HepG2 (cell line): ENCODE measurements around the gene UCMA. TPM values are rescaled to one million over a fixed set of nuclear protein-coding genes. Genes with fewer than 3 reads are reported as not detected.
A peak's percentile ranks its signal among the peaks of the same experiment; 100 is the strongest.

ENCODE experiments used
- ATAC-seq: fragments of 200-7000 bp; cut with Tn5 transposase; 3 replicates; pipeline ENCODE4 v1.9.1; 2020; ENCODE audit warnings: mild to moderate bottlenecking, moderate library complexity
- BruUV-seq: library from RNA; stranded (reverse); fragments of 400-500 nt; replicated peaks from 2 replicates; lab custom pipeline; 2021; lab: Mats Ljungman, UMichigan
- CTCF ChIA-PET: fragments of 300-600 bp; formaldehyde crosslinking; extraction: SDS; loops from one replicate; lab custom pipeline; 2021; ENCODE audit warnings: low total read pairs, inconsistent platforms, low intra/inter-chr PET ratio; lab: Yijun Ruan, JAX
- POLR2A ChIA-PET: fragments of 350-600 bp; sonication (Branson Sonifier 250); formaldehyde crosslinking; loops from one replicate; lab custom pipeline; 2020; ENCODE audit warnings: antibody characterized with exemption, inconsistent platforms; lab: Yijun Ruan, JAX
- DNase-seq: peaks from one replicate; pipeline ENCODE4 v3.0.0-alpha.2; 2015; ENCODE audit warnings: low spot score
- FAIRE-seq: peaks from 3 replicates; lab custom pipeline; 2011; peaks lifted over from hg19 to GRCh38; lab: Jason Lieb, UNC
- H2AFZ ChIP-seq: one replicate; pipeline ENCODE4 v1.6.1; 2011; ENCODE audit warnings: low read length, inconsistent platforms
- H3K27ac ChIP-seq: fragments of 300-600 bp; 3 replicates; pipeline ENCODE4 v1.8.0; 2011; ENCODE audit warnings: mixed run types, mild to moderate bottlenecking, mixed read lengths, low read length, inconsistent platforms; ENCODE audit not compliant: insufficient read depth; ENCODE audit errors: extremely low read length
- H3K27me3 ChIP-seq, 2 experiments: fragments of 200-600 bp in 1 of 2; 2 replicates in 1 of 2; 3 replicates in 1 of 2; pipeline versions ENCODE4 v1.6.0 to v1.8.0; 2011; ENCODE audit warnings: low read length in 2 of 2, mild to moderate bottlenecking in 2 of 2, moderate library complexity in 2 of 2, inconsistent platforms in 1 of 2; ENCODE audit not compliant: insufficient read depth in 2 of 2, control insufficient read depth in 1 of 2
- H3K36me3 ChIP-seq, 2 experiments: fragments of 200-600 bp in 1 of 2; replicated peaks in 1 of 2; 2 replicates in 1 of 2; 3 replicates in 1 of 2; pipeline versions ENCODE4 v1.5.1 to v1.8.0; 2011; ENCODE audit warnings: low read length in 2 of 2, inconsistent platforms in 1 of 2; ENCODE audit not compliant: insufficient read depth in 2 of 2, control insufficient read depth in 1 of 2
- H3K4me1 ChIP-seq: 2 replicates; pipeline ENCODE4 v1.5.1; 2012; ENCODE audit warnings: low read length, inconsistent platforms; ENCODE audit not compliant: insufficient read depth
- H3K4me2 ChIP-seq: 2 replicates; pipeline ENCODE4 v1.6.0; 2011; ENCODE audit warnings: low read depth, low read length, inconsistent platforms
- H3K4me3 ChIP-seq, 3 experiments: fragments of 200-600 bp in 1 of 3; sonication (generic), shearing (Covaris generic) in 1 of 3; replicated peaks in 1 of 3; 2 replicates each; pipeline ENCODE4 v1.5.1; 2011 to 2016; ENCODE audit warnings: low read length in 3 of 3, inconsistent platforms in 2 of 3, low read depth in 2 of 3, mild to moderate bottlenecking in 2 of 3, control low read depth in 1 of 3, mixed read lengths in 1 of 3; ENCODE audit not compliant: insufficient read depth in 1 of 3
- H3K79me2 ChIP-seq: one replicate; pipeline ENCODE4 v1.6.1; 2011; ENCODE audit warnings: low read length, inconsistent platforms; ENCODE audit not compliant: insufficient read depth
- H3K9ac ChIP-seq: 2 replicates; pipeline ENCODE4 v1.6.0; 2011; ENCODE audit warnings: mild to moderate bottlenecking, low read depth, low read length, inconsistent platforms; ENCODE audit not compliant: insufficient read depth
- H3K9me3 ChIP-seq: 2 replicates; pipeline ENCODE4 v1.5.1; 2012; ENCODE audit warnings: mild to moderate bottlenecking, low read length
- H4K20me1 ChIP-seq: 2 replicates; pipeline ENCODE4 v1.6.0; 2011; ENCODE audit warnings: inconsistent platforms, mild to moderate bottlenecking, low read length, moderate library complexity; ENCODE audit not compliant: insufficient read depth
- EP300 ChIP-seq, 3 experiments: sonication (generic) in 1 of 3; formaldehyde crosslinking in 1 of 3; IDR thresholded peaks; 2 replicates each; pipeline versions ENCODE4 v1.5.1 to v1.6.1; 2011 to 2020; ENCODE audit warnings: low read depth in 2 of 3, low read length in 2 of 3, borderline replicate concordance in 1 of 3, improper control_type of control experiment in 1 of 3, mild to moderate bottlenecking in 1 of 3, missing genetic modification reagents in 1 of 3, moderate library complexity in 1 of 3
- RCOR2 ChIP-seq: IDR thresholded peaks from 2 replicates; pipeline ENCODE4 v1.6.1; 2016; ENCODE audit warnings: missing biosample characterization, missing genetic modification reagents
- SRY ChIP-seq: sonication (generic); formaldehyde crosslinking; IDR thresholded peaks from 2 replicates; pipeline ENCODE4 v1.8.0; 2022; ENCODE audit warnings: mild to moderate bottlenecking, missing genetic modification reagents
- WIZ ChIP-seq: sonication (generic); formaldehyde crosslinking; IDR thresholded peaks from 2 replicates; pipeline ENCODE4 v1.5.1; 2020; ENCODE audit warnings: mild to moderate bottlenecking, missing genetic modification reagents
- ZBED4 ChIP-seq: sonication (generic); formaldehyde crosslinking; IDR thresholded peaks from 2 replicates; pipeline ENCODE4 v1.4.0; 2020; ENCODE audit warnings: missing genetic modification reagents, borderline replicate concordance
- WGBS: methylation state at CpG from one replicate; pipeline ENCODE4 v1.1.6; 2017; ENCODE audit warnings: low lambda C conversion rate; 5-methylcytosine and 5-hydroxymethylcytosine counted together
- in situ Hi-C: cut with HindIII; loops from 2 replicates; pipeline ENCODE4 v1.10.0; 2017; ENCODE audit warnings: low pct_unique_long_range_greater_than_20kb; ENCODE audit not compliant: extremely low pct_ligation_motif_present
- intact Hi-C: fragments of 100-400 bp; cut with micrococcal nuclease; formaldehyde crosslinking; loops from one replicate; pipeline ENCODE4 v1.10.0; 2022; ENCODE audit not compliant: unreplicated experiment
- polyA plus RNA-seq, 8 experiments: library from polyadenylated mRNA; depleted of rRNA in 3 of 8; stranded (reverse) in 7 of 8; unstranded in 1 of 8; fragments of >200 nt; fragmentation: Illumina TruSeq in 4 of 8; extraction: Trizol in 4 of 8; gene quantifications; 2 replicates each; pipeline versions ENCODE4 v1.2.1 to v1.2.3, GENCODE V29; 2011 to 2016; ENCODE audit warnings: low read depth in 4 of 8, missing spikeins in 1 of 8, mixed read lengths in 1 of 8; ENCODE audit not compliant: insufficient read depth in 1 of 8
- total RNA-seq, 5 experiments: library from RNA; depleted of rRNA; stranded (reverse); fragments of >200 nt; fragmentation: Illumina TruSeq; extraction: Trizol; gene quantifications; 2 replicates each; pipeline ENCODE4 v1.2.3, GENCODE V29; 2016; ENCODE audit warnings: low read depth in 1 of 5
- TF ChIP-seq, protein P1 (sequence below): sonication (generic); formaldehyde crosslinking; IDR thresholded peaks from 2 replicates; pipeline ENCODE4 v1.8.0; 2022; ENCODE audit warnings: missing genetic modification reagents, mild to moderate bottlenecking, moderate library complexity, borderline replicate concordance

UCMA gene
- total and polyA plus RNA-seq, 2 of the 13 experiments (the other 11 are each of a cell fraction or from before 2014, with no cell fraction given) = not detected

DNA sequence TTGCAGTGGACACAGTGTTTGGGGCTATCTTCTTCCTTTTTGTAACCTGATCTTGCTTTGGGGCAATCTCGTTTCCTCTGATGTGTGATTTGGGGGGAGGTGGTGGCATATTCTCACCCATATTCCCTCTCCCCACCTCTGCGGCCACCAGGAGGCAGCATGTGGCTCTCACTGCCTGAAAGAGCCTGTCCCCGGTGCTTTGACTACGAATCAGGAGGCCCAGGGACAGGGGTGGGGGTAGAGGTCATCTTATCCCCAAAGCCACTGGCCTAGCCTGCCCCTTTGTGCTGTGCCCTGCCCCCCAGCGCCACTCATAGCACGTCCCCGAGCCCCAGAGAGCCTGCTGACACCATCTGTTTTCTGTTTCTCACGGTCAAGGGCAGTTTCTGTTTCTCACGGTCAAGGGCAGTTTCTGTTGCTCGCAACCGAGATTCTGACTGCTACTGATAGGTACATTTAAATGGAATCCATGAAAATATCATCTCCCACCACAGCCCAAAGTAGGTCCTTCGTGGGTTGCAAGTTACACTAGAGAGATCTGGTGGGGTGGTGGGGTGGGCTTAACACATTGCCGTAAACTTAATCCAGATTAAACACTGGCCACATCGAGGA is 37.5 kb upstream of the UCMA start (continued):
- TF ChIP-seq ZBED4 (CRISPR knock-in tag) (0 out of 2 replicates have a peak, but pooled peaks have one; percentile 17), RCOR2 (CRISPR knock-in tag) (peak; percentile 62; the same call in 1 of the 2 replicates), EP300 (IDR thresholded peaks at IDR 0.05; ENCODE audit: low read depth in 2 of 2, low read length in 2 of 2) (no peak), EP300 (CRISPR knock-in tag; IDR thresholded peaks at IDR 0.05; ENCODE audit: borderline replicate concordance) (peak; percentile 43; the same call in 1 of the 2 replicates)

DNA sequence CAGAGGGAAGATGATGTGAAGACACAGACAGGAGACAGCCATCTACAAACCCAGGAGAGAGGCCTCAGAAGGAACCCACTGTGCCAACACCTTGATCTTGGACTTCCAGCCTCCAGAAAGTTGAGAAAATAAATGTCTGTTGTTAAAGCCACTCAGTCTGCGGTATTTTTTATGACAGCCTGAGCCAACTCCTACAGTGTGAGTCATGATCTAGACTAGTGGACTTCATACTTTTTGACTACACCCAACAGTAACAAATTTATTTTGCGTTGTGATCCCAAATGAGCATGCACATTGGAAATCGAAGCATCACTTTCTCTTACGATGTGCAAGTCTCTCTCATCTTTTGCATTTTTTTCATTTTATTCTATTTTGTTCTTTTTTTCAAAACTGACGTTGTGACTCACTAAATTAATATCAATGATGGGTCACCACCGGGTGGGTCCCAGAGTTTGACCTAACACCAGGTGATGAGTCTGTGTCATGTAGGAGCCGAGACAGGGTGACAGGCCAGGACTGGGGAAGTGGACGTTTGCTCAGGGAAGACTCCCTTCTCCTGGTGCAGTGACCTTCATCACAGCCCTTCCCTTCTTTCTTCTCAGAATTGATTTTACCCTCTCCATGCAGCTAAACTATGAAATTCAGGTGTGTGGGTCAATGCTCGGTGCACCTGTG is 36.8 kb upstream of the UCMA start:
- WGBS = 38% methylated on average over 9 of the region's 9 CpGs
- Histone ChIP-seq H3K4me2 (peak overlapping the region; percentile 92), H3K9ac (peak overlapping the region; percentile 57), H3K4me1 (peaks cover 25% of the 10 kb centered on the region), H2AFZ (peak overlapping the region; percentile 84), H3K27me3 (no peaks in the 10 kb centered on the region), H3K4me3 (peak overlapping the region in 2 of 3 experiments; percentile 66 to 71; a peak in 4 of 6 replicates), H4K20me1 (no peaks in the 10 kb centered on the region), H3K79me2 (no peaks in the 10 kb centered on the region), H3K9me3 (no peaks in the 10 kb centered on the region), H3K27ac (peak overlapping the region; percentile 64), H3K36me3 (no peaks in the 10 kb centered on the region)
- ChIA-PET POLR2A (interaction anchor here (6.0 kb wide), 1 partner anchor 30 kb away, joined by 109 read pairs; the partner anchor contains the start of gene PHYH), CTCF (interaction anchor here (0.7 to 2.7 kb wide), 4 partner anchors 29 to 131 kb away, joined by 3 to 37 read pairs (median 7); partner anchors contain the start of gene PHYH)
- in situ Hi-C loops (no loop called here), intact Hi-C loops (loop anchor here (1.0 to 10.0 kb wide), 5 partner anchors 31 to 166 kb away; partner anchors contain the start of genes OPTN and SEPHS1)
- no TSS peak for BruUV-seq
- FAIRE-seq (no peak), DNase-seq (no peak), ATAC-seq (peak; percentile 13)
- no peak for TF ChIP-seq SRY
- TF ChIP-seq, protein P1, sequence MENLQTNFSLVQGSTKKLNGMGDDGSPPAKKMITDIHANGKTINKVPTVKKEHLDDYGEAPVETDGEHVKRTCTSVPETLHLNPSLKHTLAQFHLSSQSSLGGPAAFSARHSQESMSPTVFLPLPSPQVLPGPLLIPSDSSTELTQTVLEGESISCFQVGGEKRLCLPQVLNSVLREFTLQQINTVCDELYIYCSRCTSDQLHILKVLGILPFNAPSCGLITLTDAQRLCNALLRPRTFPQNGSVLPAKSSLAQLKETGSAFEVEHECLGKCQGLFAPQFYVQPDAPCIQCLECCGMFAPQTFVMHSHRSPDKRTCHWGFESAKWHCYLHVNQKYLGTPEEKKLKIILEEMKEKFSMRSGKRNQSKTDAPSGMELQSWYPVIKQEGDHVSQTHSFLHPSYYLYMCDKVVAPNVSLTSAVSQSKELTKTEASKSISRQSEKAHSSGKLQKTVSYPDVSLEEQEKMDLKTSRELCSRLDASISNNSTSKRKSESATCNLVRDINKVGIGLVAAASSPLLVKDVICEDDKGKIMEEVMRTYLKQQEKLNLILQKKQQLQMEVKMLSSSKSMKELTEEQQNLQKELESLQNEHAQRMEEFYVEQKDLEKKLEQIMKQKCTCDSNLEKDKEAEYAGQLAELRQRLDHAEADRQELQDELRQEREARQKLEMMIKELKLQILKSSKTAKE (CRISPR knock-in tag) = 0 out of 2 replicates have a peak, but pooled peaks have one; percentile 40
- TF ChIP-seq WIZ (CRISPR knock-in tag) = 0 out of 2 replicates have a peak, but pooled peaks have one; percentile 71
